Measurements from ENCODE around the gene USP25. TPM values are rescaled to one million over a fixed set of nuclear protein-coding genes. Genes with fewer than 3 reads are reported as not detected.
A peak's percentile ranks its signal among the peaks of the same experiment; 100 is the strongest.

Gene USP25
- total RNA-seq, 1 donor from 2014 or later: 27.2 TPM

DNA sequence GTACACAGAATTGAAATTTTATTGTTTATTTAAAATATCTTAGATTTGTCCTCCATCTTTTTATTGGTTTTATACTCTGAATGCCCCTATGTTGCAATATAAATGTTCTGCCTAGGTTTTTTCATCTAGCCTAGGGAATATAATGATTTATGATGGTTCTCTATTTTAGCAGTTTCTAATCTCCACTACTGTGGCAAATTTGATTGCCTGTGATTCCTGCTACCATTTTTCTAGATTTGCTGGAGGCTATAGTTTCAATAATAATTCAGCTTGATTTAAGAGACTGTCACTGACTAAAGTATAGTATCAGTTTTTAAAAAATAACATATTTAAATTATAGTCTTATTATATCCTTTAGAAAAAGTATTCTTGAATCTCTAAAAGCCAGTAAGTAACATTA is 90.5 kb downstream of the USP25 start:
- no peak overlapping the region for H3K27ac Mint-ChIP-seq (ENCODE audit: unreplicated experiment)
- peaks cover 11% of the 10 kb centered on the region for H3K9me3 Mint-ChIP-seq
- no peaks in the 10 kb centered on the region for H3K27me3 Mint-ChIP-seq (ENCODE audit: low read depth)
- TF ChIP-seq, protein P1, sequence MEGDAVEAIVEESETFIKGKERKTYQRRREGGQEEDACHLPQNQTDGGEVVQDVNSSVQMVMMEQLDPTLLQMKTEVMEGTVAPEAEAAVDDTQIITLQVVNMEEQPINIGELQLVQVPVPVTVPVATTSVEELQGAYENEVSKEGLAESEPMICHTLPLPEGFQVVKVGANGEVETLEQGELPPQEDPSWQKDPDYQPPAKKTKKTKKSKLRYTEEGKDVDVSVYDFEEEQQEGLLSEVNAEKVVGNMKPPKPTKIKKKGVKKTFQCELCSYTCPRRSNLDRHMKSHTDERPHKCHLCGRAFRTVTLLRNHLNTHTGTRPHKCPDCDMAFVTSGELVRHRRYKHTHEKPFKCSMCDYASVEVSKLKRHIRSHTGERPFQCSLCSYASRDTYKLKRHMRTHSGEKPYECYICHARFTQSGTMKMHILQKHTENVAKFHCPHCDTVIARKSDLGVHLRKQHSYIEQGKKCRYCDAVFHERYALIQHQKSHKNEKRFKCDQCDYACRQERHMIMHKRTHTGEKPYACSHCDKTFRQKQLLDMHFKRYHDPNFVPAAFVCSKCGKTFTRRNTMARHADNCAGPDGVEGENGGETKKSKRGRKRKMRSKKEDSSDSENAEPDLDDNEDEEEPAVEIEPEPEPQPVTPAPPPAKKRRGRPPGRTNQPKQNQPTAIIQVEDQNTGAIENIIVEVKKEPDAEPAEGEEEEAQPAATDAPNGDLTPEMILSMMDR (conservative IDR thresholded peaks at IDR 0.05): no peak
- DNase-seq (ENCODE audit: low read depth, low spot score): no peak
- H3K4me1 Mint-ChIP-seq: no peaks in the 10 kb centered on the region
- H3K36me3 Mint-ChIP-seq (ENCODE audit: low read depth): peaks cover 23% of the 10 kb centered on the region
- no peak overlapping the region for H3K4me3 Mint-ChIP-seq

DNA sequence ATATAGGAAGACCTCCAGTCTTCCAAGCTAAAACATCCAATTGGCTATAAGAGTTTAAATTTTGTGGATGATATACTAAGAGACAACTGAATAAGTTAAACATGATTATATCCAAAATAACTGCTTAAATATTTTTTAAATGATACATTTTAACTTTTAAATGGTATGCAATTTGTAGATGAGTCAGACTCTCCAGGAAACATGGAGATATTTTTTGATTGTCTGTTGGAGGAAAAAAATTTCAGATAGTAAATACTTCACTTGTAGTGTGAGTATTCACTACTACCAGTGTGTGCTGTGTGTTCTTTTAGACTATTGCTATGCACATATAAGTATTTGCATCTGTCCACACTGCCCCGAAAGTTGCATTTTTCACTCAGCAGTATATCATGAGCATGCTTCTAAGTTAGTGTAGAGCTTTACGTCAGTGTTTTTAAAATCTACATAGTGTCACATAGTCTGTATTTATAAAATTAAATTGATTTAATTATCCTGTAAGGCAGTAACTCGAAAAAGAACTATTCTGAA is 91.1 kb downstream of the USP25 start:
- peaks cover 18% of the 10 kb centered on the region for H3K36me3 Mint-ChIP-seq (ENCODE audit: low read depth)
- no peak for DNase-seq (ENCODE audit: low read depth, low spot score)
- peaks cover 7% of the 10 kb centered on the region for H3K9me3 Mint-ChIP-seq
- H3K4me3 Mint-ChIP-seq: no peak overlapping the region
- no peak overlapping the region for H3K27ac Mint-ChIP-seq (ENCODE audit: unreplicated experiment)
- TF ChIP-seq, protein P1 (conservative IDR thresholded peaks at IDR 0.05): no peak
- no peaks in the 10 kb centered on the region for H3K27me3 Mint-ChIP-seq (ENCODE audit: low read depth)
- no peaks in the 10 kb centered on the region for H3K4me1 Mint-ChIP-seq

DNA sequence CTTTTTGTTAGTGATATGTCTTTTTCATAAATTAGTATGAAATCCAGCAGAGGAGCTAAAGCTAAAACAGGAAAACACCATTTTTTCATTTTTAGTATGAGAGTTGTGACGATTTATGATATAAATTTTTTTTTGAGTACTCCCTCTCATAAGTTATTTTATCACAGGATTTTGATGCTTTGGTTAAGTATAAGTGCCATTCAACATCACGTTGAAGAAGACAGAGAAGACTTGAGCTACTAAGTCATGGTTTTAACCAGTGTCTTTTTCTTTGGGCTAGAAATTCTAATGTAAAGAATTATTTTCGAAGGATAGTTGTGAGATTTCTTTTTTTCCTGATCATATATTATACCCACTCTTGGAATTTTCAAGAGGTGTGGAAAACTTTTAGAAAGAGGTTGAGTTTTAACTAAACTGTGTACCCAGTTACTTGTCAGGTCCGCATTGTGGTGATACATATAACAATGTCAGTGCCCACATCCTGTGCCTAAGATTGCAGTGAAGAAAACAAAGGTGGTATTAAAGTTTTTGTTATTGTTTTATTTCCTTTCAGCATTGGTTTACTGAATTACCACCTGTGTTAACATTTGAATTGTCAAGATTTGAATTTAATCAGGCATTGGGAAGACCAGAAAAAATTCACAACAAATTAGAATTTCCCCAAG is 93.8 kb downstream of the USP25 start:
- H3K4me1 Mint-ChIP-seq: no peaks in the 10 kb centered on the region
- no peak for DNase-seq (ENCODE audit: low read depth, low spot score)
- H3K27ac Mint-ChIP-seq (ENCODE audit: unreplicated experiment): no peak overlapping the region
- H3K36me3 Mint-ChIP-seq (ENCODE audit: low read depth): peaks cover 2% of the 10 kb centered on the region
- no peaks in the 10 kb centered on the region for H3K27me3 Mint-ChIP-seq (ENCODE audit: low read depth)
- H3K9me3 Mint-ChIP-seq: no peaks in the 10 kb centered on the region
- no peak overlapping the region for H3K4me3 Mint-ChIP-seq
- TF ChIP-seq, protein P1 (conservative IDR thresholded peaks at IDR 0.05): no peak

DNA sequence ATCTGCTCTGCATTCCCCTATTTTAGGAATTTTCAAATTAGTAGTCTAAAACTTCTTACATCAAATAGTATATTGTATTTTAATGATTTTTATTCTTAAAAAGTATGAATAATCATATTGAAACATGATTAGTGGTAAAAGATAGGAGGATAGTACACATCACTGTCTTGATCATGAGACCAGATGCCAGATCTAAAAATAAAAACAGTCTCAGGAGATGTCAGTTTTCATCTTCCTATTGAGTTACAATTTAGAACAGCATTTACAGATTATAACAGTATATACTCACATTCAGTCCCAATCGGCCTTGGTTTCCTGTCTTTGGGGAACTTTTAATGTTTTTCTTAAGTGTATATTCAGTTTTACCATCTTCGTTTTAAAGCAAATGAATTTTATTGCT is 95.9 kb downstream of the USP25 start:
- peaks cover 2% of the 10 kb centered on the region for H3K36me3 Mint-ChIP-seq (ENCODE audit: low read depth)
- no peaks in the 10 kb centered on the region for H3K9me3 Mint-ChIP-seq
- H3K27me3 Mint-ChIP-seq (ENCODE audit: low read depth): no peaks in the 10 kb centered on the region
- no peak for DNase-seq (ENCODE audit: low read depth, low spot score)
- no peak overlapping the region for H3K27ac Mint-ChIP-seq (ENCODE audit: unreplicated experiment)
- TF ChIP-seq, protein P1 (conservative IDR thresholded peaks at IDR 0.05): no peak
- H3K4me3 Mint-ChIP-seq: no peak overlapping the region
- H3K4me1 Mint-ChIP-seq: no peaks in the 10 kb centered on the region

DNA sequence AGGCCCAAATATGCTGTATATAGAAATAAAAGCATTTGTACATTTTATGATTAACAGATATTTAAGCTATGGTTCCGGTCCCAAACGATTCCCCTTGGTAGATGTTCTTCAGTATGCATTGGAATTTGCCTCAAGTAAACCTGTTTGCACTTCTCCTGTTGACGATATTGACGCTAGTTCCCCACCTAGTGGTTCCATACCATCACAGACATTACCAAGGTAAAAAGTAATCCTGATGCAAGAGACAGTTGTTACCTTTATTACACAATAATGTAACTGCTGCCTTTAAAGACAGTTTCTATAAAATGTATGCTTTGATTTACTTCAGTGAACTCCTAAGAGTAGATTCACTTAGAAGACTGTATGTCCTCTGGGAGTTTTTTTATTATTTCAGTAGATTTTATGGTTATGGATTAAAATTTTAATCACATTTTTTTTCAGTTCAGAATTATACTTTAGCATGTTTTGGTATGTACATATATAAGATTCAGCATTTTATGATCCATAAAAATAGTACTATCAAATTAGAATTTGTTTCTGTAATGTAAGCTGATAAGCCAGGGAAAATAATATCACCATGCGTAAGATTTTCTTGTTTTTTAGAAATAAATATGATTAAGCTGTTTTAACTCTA is 96.5 kb downstream of the USP25 start:
- Mint-ChIP-seq H3K27me3 (ENCODE audit: low read depth) (no peaks in the 10 kb centered on the region), H3K4me3 (no peak overlapping the region)

More for the DNA sequence above, 96.5 kb downstream of the USP25 start:
- TF ChIP-seq, protein P1 (conservative IDR thresholded peaks at IDR 0.05): peak; percentile 74
- H3K9me3 Mint-ChIP-seq: no peaks in the 10 kb centered on the region
- H3K27ac Mint-ChIP-seq (ENCODE audit: unreplicated experiment): no peak overlapping the region
- H3K36me3 Mint-ChIP-seq (ENCODE audit: low read depth): peaks cover 2% of the 10 kb centered on the region
- H3K4me1 Mint-ChIP-seq: no peaks in the 10 kb centered on the region
- no peak for DNase-seq (ENCODE audit: low read depth, low spot score)
